Measurements from ENCODE around the gene ZNF350. TPM values are rescaled to one million over a fixed set of nuclear protein-coding genes. Genes with fewer than 3 reads are reported as not detected.

Gene ZNF350
- total RNA-seq, 1 donor from 2014 or later: 8.6 TPM

DNA sequence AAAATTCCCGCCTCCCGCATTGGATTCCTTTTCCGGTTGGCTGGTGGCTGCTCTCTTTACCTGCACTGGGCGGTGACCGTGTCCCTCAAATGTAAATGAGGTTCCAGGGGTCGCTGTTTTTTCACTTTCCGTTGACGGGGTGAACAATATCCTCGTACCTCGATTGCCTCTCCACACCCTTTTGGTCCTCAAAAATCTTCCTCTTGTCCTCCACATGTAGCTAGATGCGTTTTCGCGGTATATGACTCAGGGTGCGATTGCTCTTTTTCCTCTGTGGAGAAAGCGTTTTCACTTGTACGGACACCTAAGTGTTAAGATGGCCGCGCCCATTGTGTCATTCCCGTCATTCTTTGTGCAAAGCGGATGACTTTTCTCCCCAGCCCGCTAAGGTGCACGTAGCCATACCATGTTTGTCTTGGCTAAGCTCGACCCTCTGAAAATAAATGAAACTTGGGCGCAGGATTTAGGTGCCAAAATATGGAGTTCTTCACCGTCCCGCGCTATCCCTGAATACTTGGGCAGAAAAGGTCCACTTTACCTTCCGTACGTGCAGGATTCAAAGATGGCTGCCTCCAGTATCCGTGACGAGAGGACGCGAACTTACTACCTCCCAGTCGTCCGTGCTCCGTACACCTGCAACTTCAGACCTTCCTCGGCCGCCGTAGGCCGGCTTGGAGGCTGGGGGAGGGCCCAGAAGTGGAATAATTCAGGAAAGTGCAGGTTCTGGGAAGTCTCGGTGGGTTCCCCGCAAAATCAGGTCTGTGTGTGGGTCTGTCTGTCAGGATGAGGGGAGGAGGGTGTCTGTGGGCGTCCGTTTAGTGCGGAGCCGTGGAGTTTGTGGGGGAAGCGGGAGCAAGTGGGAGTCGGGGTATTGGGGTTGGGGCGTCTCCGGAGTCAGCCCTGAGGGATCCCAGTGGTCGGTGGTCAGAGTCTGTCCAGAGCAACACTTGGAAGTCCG is 59.6 kb downstream of the ZNF350 start, which contains the start of gene ZNF613:
Gene ZNF613, plus strand, starts transcription at position 689 of the 958 bp plus-strand sequence. CDS start 8,749 bp downstream, outside the sequence.
- TF ChIP-seq EZH2 (IDR thresholded peaks at IDR 0.05; ENCODE audit: insufficient read depth, low read length) (no peak), CTCF (IDR thresholded peaks at IDR 0.05; ENCODE audit: insufficient read depth, low read depth, low read length) (no peak)
- Mint-ChIP-seq H3K4me1 (ENCODE audit: low read depth, unreplicated experiment) (peaks cover 4% of the 10 kb centered on the region), H3K27ac (ENCODE audit: unreplicated experiment) (peak within 1 kb of the TSS; percentile 99), H3K9me3 (ENCODE audit: unreplicated experiment) (peaks cover 47% of the 10 kb centered on the region), H3K4me3 (ENCODE audit: unreplicated experiment) (peak within 1 kb of the TSS; percentile 100), H3K36me3 (ENCODE audit: low read depth, unreplicated experiment) (peaks cover 31% of the 10 kb centered on the region), H3K27me3 (ENCODE audit: low read depth, unreplicated experiment) (no peaks in the 10 kb centered on the region)
- Histone ChIP-seq H3K36me3 (ENCODE audit: insufficient read depth, low read length) (peaks cover 5% of the 10 kb centered on the region), H3K4me2 (ENCODE audit: low read length) (peak within 1 kb of the TSS; percentile 88), H2AFZ (ENCODE audit: low read depth, low read length) (peak within 1 kb of the TSS; percentile 99), H3K79me2 (ENCODE audit: insufficient read depth, low read length) (peaks cover 13% of the 10 kb centered on the region), H3K27ac (ENCODE audit: low read depth, low read length) (peak within 1 kb of the TSS; percentile 69), H3K27me3 (ENCODE audit: insufficient read depth, low read length) (no peaks in the 10 kb centered on the region), H3K4me3 (ENCODE audit: insufficient read depth, low read depth, low read length) (peak within 1 kb of the TSS; percentile 91), H3K9me3 (ENCODE audit: insufficient read depth, low read depth, low read length) (peaks cover 12% of the 10 kb centered on the region), H4K20me1 (ENCODE audit: insufficient read depth, low read length) (no peaks in the 10 kb centered on the region), H3K9ac (ENCODE audit: low read length) (peak within 1 kb of the TSS; percentile 87), H3K4me1 (ENCODE audit: insufficient read depth, low read length) (no peaks in the 10 kb centered on the region)
- peak; percentile 63 for FAIRE-seq
- peak; percentile 94 for DNase-seq (ENCODE audit: low read depth)

GRCh38 chr19:51926426-51926783 is 60.2 kb downstream of the ZNF350 start:
- Mint-ChIP-seq H3K36me3 (ENCODE audit: low read depth, unreplicated experiment) (peaks cover 29% of the 10 kb centered on the region), H3K27ac (ENCODE audit: unreplicated experiment) (no peak overlapping the region), H3K4me3 (ENCODE audit: unreplicated experiment) (peak overlapping the region; percentile 100), H3K9me3 (ENCODE audit: unreplicated experiment) (peaks cover 50% of the 10 kb centered on the region), H3K4me1 (ENCODE audit: low read depth, unreplicated experiment) (peaks cover 4% of the 10 kb centered on the region), H3K27me3 (ENCODE audit: low read depth, unreplicated experiment) (no peaks in the 10 kb centered on the region)
- H3K4me3 ChIP-seq (ENCODE audit: insufficient read depth, low read depth, low read length): peak overlapping the region; percentile 91
- H3K79me2 ChIP-seq (ENCODE audit: insufficient read depth, low read length): peaks cover 13% of the 10 kb centered on the region
- FAIRE-seq (no peak), DNase-seq (ENCODE audit: low read depth) (no peak)
- peak overlapping the region; percentile 88 for H3K4me2 ChIP-seq (ENCODE audit: low read length)
- no peaks in the 10 kb centered on the region for H3K27me3 ChIP-seq (ENCODE audit: insufficient read depth, low read length)
- peaks cover 18% of the 10 kb centered on the region for H3K9me3 ChIP-seq (ENCODE audit: insufficient read depth, low read depth, low read length)
- H3K9ac ChIP-seq (ENCODE audit: low read length): peak overlapping the region; percentile 87
- TF ChIP-seq CTCF (IDR thresholded peaks at IDR 0.05; ENCODE audit: insufficient read depth, low read depth, low read length) (no peak), EZH2 (IDR thresholded peaks at IDR 0.05; ENCODE audit: insufficient read depth, low read length) (no peak)
- H2AFZ ChIP-seq (ENCODE audit: low read depth, low read length): peak overlapping the region; percentile 99
- H3K4me1 ChIP-seq (ENCODE audit: insufficient read depth, low read length): no peaks in the 10 kb centered on the region
- peaks cover 5% of the 10 kb centered on the region for H3K36me3 ChIP-seq (ENCODE audit: insufficient read depth, low read length)
- H4K20me1 ChIP-seq (ENCODE audit: insufficient read depth, low read length): no peaks in the 10 kb centered on the region
- H3K27ac ChIP-seq (ENCODE audit: low read depth, low read length): no peak overlapping the region

Data from astrocyte (in vitro differentiated cells and primary cell).